HepG2 (cell line): ENCODE results near the gene NHERF2. TPM values are rescaled to one million over a fixed set of nuclear protein-coding genes. Genes with fewer than 3 reads are reported as not detected.
A peak's percentile ranks its signal among the peaks of the same experiment; 100 is the strongest.

Source experiments
- AGO2 ChIP-seq: fragments of 200-400 bp; formaldehyde crosslinking; optimal IDR thresholded peaks from 2 replicates; pipeline ENCODE3; 2017; ENCODE audit warnings: mild to moderate bottlenecking, low read depth, low read length, moderate library complexity
- CHD2 ChIP-seq: IDR thresholded peaks from 2 replicates; pipeline ENCODE4 v1.6.1; 2011; ENCODE audit warnings: low read depth, low read length, improper control_type of control experiment
- HINFP ChIP-seq: sonication (generic); formaldehyde crosslinking; IDR thresholded peaks from 2 replicates; pipeline ENCODE4 v1.4.0; 2020; ENCODE audit warnings: low read depth, mild to moderate bottlenecking, missing genetic modification reagents
- TGIF2 ChIP-seq: IDR thresholded peaks from 2 replicates; pipeline ENCODE4 v1.6.1; 2016; ENCODE audit warnings: control low read depth, missing compliant biosample characterization
- TP53 ChIP-seq: sonication (generic); formaldehyde crosslinking; conservative IDR thresholded peaks from 2 replicates; pipeline ENCODE4 v1.4.0; 2020; ENCODE audit warnings: missing genetic modification reagents
- TRIM22 ChIP-seq: fragments of 450-650 bp; IDR thresholded peaks from 2 replicates; pipeline ENCODE4 v1.6.1; 2017
- ZBTB40 ChIP-seq, 2 experiments: fragments of 450-650 bp in 1 of 2; sonication (generic) in 1 of 2; formaldehyde crosslinking in 1 of 2; IDR thresholded peaks; 2 replicates each; pipeline versions ENCODE4 v1.6.1 to v1.8.0; 2016 to 2022; ENCODE audit warnings: antibody characterized with exemption in 1 of 2, mild to moderate bottlenecking in 1 of 2, missing genetic modification reagents in 1 of 2
- ZEB1 ChIP-seq: IDR thresholded peaks from 2 replicates; pipeline ENCODE4 v1.6.1; 2012; ENCODE audit warnings: mild to moderate bottlenecking, low read depth, inconsistent platforms; ENCODE audit not compliant: insufficient replicate concordance
- ZFP36 ChIP-seq: fragments of 150-350 bp; IDR thresholded peaks from 2 replicates; pipeline ENCODE4 v1.6.1; 2018; ENCODE audit warnings: borderline replicate concordance, low read length, low read depth; ENCODE audit not compliant: partially characterized antibody
- ZNF18 ChIP-seq: sonication (generic); formaldehyde crosslinking; IDR thresholded peaks from 2 replicates; pipeline ENCODE4 v1.8.0; 2022; ENCODE audit warnings: mild to moderate bottlenecking, missing genetic modification reagents; ENCODE audit not compliant: insufficient replicate concordance
- ZNF839 ChIP-seq: sonication (generic); formaldehyde crosslinking; IDR thresholded peaks from 2 replicates; pipeline ENCODE4 v1.4.0; 2020; ENCODE audit warnings: missing genetic modification reagents, mild to moderate bottlenecking, borderline replicate concordance
- polyA plus RNA-seq, 8 experiments: library from polyadenylated mRNA; depleted of rRNA in 3 of 8; stranded (reverse) in 7 of 8; unstranded in 1 of 8; fragments of >200 nt; fragmentation: Illumina TruSeq in 4 of 8; extraction: Trizol in 4 of 8; gene quantifications; 2 replicates each; pipeline versions ENCODE4 v1.2.1 to v1.2.3, GENCODE V29; 2011 to 2016; ENCODE audit warnings: low read depth in 4 of 8, missing spikeins in 1 of 8, mixed read lengths in 1 of 8; ENCODE audit not compliant: insufficient read depth in 1 of 8
- total RNA-seq, 5 experiments: library from RNA; depleted of rRNA; stranded (reverse); fragments of >200 nt; fragmentation: Illumina TruSeq; extraction: Trizol; gene quantifications; 2 replicates each; pipeline ENCODE4 v1.2.3, GENCODE V29; 2016; ENCODE audit warnings: low read depth in 1 of 5

Gene NHERF2
- total and polyA plus RNA-seq, 2 of the 13 experiments (the other 11 are each of a cell fraction or from before 2014, with no cell fraction given), result 23.7 to 39.3 TPM

GRCh38 chr16:2047330-2048115 lies 20.8 kb downstream of the NHERF2 start, which contains the start of the genes NTHL1 and TSC2 (continued):
- TF ChIP-seq HINFP (CRISPR knock-in tag) (no peak), TP53 (CRISPR knock-in tag) (0 out of 2 replicates have a peak, but pooled peaks have one; percentile 24), TGIF2 (peak; percentile 15; the same call in 1 of the 2 replicates), ZBTB40 (IDR thresholded peaks at IDR 0.05) (peak; percentile 72), ZBTB40 (CRISPR knock-in tag; IDR thresholded peaks at IDR 0.05) (peak; percentile 76), ZEB1 (no peak), TRIM22 (no peak), ZNF839 (0 out of 2 replicates have a peak, but pooled peaks have one; percentile 31), AGO2 (peak; percentile 37), CHD2 (no peak), ZFP36 (no peak), ZNF18 (CRISPR knock-in tag) (peak; percentile 85)
